Activated naive CD8-positive, alpha-beta T cell treated with anti-CD3 and anti-CD28 coated beads, Interleukin-2, amount 10 ng/mL, durations not matched to agents 7 days and 5 days (primary cell): ENCODE data around the gene LRRC47. TPM values are rescaled to one million over a fixed set of nuclear protein-coding genes. Genes with fewer than 3 reads are reported as not detected.
A peak's percentile ranks its signal among the peaks of the same experiment; 100 is the strongest.

Experiments
- ATAC-seq: fragments of 150-1000 bp; cut with Tn5 transposase; one replicate; pipeline ENCODE4 v1.10.0; 2021; ENCODE audit warnings: low read depth, moderate library complexity
- POLR2A ChIA-PET: fragments of 350-600 bp; sonication (Branson Sonifier 250); formaldehyde crosslinking; loops from one replicate; lab custom pipeline; 2021; ENCODE audit warnings: antibody characterized with exemption; lab: Charles Lee
- DNase-seq: peaks from one replicate; pipeline ENCODE4 v3.0.0; 2021
- H3K27ac Mint-ChIP-seq: one replicate; pipeline ENCODE4 v1.8.0; 2022; ENCODE audit warnings: mild to moderate bottlenecking, mixed read lengths
- H3K27me3 Mint-ChIP-seq: one replicate; pipeline ENCODE4 v1.8.0; 2022; ENCODE audit warnings: mild to moderate bottlenecking, moderate library complexity, mixed read lengths
- H3K36me3 Mint-ChIP-seq: one replicate; pipeline ENCODE4 v1.8.0; 2021; ENCODE audit warnings: mild to moderate bottlenecking, mixed read lengths
- H3K4me1 Mint-ChIP-seq: one replicate; pipeline ENCODE4 v1.8.0; 2021; ENCODE audit warnings: mixed read lengths
- H3K4me3 Mint-ChIP-seq: one replicate; pipeline ENCODE4 v1.8.0; 2022; ENCODE audit warnings: mild to moderate bottlenecking, moderate library complexity, mixed read lengths
- H3K9me3 Mint-ChIP-seq: one replicate; pipeline ENCODE4 v1.8.0; 2021; ENCODE audit warnings: mixed read lengths
- total RNA-seq, 2 experiments: library from RNA; stranded (reverse); gene quantifications; one replicate each; pipeline ENCODE4 v1.2.3, GENCODE V29; 2021

Gene LRRC47
- total RNA-seq, 2 experiments from 2014 or later = 32.0 to 40.6 TPM

DNA sequence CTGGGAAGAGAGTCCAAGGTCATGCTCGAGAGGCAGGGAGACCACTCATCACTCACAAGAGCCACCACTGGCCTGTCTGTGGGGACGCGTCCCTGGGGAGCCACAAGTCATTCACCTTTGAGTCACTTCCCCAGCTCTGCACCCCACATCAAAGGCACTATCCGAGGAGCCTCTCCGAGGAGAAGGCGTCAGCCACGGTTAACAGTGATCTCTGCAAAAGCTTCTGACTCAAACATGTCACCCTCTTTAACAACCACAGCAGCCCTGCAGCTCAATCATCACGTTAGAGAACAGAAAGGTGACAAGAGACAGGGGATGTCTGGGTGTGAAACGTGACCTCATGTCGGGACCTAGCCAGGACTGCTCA, 9.0 kb downstream of the LRRC47 start:
- H3K9me3 Mint-ChIP-seq = no peaks in the 10 kb centered on the region
- H3K27me3 Mint-ChIP-seq = peaks cover 1% of the 10 kb centered on the region
- H3K4me1 Mint-ChIP-seq = peaks cover 5% of the 10 kb centered on the region
- peaks cover 10% of the 10 kb centered on the region for H3K36me3 Mint-ChIP-seq
- H3K4me3 Mint-ChIP-seq = no peak overlapping the region
- POLR2A ChIA-PET = interaction anchor here (1.4 kb wide), 1 partner anchor 9 kb away, joined by 6 read pairs; the partner anchor contains the start of gene LRRC47
- peak; percentile 60 for ATAC-seq
- H3K27ac Mint-ChIP-seq = no peak overlapping the region
- DNase-seq = no peak

DNA sequence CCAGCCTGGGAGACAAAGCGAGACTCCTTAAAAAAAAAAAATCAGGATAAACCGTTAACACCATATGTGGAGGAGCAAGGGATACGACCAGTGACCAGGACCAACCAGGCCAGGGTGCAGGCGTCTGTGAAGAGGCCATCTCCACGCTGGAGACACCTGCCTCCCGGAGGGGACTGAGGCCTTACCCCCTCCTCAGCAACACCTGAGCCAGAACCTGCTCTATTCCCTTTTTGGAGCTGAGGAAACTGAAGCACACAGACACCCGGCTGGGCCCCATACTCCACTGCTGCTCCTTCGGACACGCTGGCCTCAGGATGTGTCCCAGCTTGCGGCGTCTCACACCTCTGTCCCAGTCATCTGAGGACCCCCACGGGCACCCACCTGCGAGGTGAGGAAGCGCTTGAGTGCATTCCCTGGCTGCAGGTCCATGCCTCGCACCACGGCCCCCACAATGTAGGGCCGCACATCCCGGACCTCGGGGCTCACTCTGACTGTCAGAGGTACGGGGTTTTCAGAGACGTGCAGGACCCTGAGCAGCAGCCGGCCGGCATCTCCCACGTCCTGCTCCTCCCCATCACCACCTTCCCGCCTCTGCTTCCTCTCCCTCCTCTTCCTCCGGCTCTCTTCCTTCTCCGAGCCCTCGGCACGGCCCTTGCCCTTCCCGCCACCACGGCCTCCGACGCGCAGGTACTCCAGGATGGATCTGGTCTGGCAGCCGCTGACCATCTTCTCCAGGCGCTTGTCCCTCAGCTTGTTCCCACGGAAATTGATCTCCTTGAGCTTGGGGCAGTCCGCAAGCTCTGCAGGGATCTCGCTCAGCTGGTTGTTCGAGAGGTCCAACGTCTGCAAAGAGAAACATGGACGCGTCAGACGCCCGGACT, 9.6 kb downstream of the LRRC47 start:
- ATAC-seq (no peak), DNase-seq (no peak)
- no peak overlapping the region for H3K4me3 Mint-ChIP-seq
- H3K9me3 Mint-ChIP-seq = no peaks in the 10 kb centered on the region
- H3K27ac Mint-ChIP-seq = no peak overlapping the region
- POLR2A ChIA-PET = interaction anchor here (1.4 kb wide), 1 partner anchor 9 kb away, joined by 6 read pairs; the partner anchor contains the start of gene LRRC47
- peaks cover 1% of the 10 kb centered on the region for H3K27me3 Mint-ChIP-seq
- H3K36me3 Mint-ChIP-seq = peaks cover 9% of the 10 kb centered on the region
- H3K4me1 Mint-ChIP-seq = peaks cover 5% of the 10 kb centered on the region

DNA sequence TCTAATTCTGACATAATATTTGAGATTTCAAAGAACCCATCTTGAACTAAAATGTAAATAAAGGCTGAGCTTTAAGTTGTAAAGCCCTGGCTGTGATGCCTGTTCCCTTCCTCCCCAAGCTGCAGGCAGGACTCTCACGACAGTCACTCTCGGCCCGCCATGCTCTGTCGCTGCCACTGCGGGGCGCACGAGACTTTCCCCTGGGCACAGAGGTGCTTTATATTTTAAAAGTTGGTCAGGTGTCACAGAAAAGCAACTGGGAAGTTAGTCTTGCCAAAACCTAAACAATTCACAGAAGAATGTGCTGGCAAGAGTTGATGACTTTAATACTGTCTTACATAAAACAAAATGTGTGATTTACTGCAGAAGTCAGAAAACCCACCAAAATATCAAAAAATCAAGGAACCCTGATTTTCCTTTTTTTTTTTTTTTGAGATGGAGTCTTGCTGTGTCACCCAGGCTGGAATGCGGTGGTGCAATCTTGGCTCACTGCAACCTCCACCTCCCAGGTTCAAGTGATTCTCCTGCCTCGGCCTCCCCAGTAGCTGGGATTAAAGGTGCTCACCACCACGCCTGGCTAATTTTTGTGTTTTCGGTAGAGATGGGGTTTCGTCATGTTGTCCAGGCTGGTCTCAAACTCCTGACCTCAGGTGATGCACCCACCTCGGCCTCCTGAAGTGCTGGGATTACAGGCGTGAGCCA, 10.7 kb downstream of the LRRC47 start:
- peaks cover 9% of the 10 kb centered on the region for H3K36me3 Mint-ChIP-seq

DNA sequence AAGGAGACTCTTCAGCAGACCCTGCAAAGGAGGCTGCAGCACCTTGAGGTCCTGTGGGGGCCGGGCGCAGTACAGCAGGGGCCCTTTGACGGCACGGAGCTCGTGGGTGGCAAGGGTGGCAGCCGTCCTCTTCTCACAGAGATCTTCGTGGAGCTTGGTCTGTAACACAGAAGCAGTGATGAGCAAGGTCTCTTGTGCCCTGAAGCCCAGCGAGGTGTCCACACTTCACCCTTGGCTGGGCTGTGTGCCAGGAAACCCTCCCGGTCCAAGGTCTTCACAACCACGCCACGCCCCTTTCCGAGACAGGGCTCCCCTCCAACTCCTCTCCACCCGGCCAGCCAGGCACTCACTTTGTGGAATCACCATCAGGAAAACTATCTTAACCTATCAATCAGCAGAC, 11.3 kb downstream of the LRRC47 start:
- peaks cover 13% of the 10 kb centered on the region for H3K36me3 Mint-ChIP-seq
- no peak overlapping the region for H3K27ac Mint-ChIP-seq
- no peak overlapping the region for H3K4me3 Mint-ChIP-seq
- DNase-seq = no peak
- ATAC-seq = no peak
- peaks cover 1% of the 10 kb centered on the region for H3K27me3 Mint-ChIP-seq
- POLR2A ChIA-PET = interaction anchor here (0.7 kb wide), 1 partner anchor 11 kb away, joined by 4 read pairs; the partner anchor contains the start of gene LRRC47
- H3K9me3 Mint-ChIP-seq = no peaks in the 10 kb centered on the region
- peaks cover 5% of the 10 kb centered on the region for H3K4me1 Mint-ChIP-seq

More for the DNA sequence above, 10.7 kb downstream of the LRRC47 start:
- H3K4me3 Mint-ChIP-seq = no peak overlapping the region
- no peaks in the 10 kb centered on the region for H3K9me3 Mint-ChIP-seq
- H3K27me3 Mint-ChIP-seq = peaks cover 1% of the 10 kb centered on the region
- DNase-seq (no peak), ATAC-seq (no peak)
- H3K27ac Mint-ChIP-seq = no peak overlapping the region
- POLR2A ChIA-PET = interaction anchor here (0.7 kb wide), 1 partner anchor 11 kb away, joined by 4 read pairs; the partner anchor contains the start of gene LRRC47
- H3K4me1 Mint-ChIP-seq = peaks cover 5% of the 10 kb centered on the region

DNA sequence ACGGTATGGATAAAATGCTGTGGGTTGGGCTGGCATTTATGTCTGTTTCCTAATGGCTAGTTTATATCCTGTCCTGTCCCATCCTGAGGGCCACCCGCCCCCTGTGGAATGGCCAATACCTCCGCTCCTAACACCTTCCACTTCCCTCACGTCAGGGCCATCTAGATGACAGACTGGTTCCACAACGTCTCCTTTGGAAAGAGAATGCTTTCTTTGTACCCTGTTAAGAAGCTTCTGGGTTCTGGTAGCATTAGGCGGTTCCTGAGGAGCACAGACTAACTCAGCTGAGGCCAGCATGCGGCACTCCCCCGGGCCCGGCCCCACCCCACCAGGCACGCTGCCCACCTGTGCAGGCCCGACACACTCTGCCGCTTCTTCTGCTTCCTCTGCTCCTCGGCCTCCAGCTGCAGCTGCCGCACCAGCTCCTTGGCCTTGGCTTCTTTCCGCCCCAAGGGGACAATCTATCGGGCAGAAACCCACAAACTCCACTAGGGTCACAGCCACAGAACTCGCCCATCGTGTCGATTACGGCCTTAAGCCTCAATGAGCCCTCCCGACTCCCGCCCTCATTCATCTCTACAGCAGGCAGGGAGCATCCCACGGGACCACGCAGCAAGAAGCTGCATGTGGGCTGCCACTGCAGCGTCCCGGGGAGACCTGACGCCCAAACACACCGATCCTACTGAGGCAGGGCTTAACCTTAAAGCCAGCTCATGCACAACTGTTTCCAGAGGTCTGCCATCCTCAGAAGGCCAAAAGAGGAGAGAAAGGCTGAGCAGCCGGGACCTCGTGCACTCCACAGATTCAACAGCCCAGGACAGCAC, 12.4 kb downstream of the LRRC47 start:
- Mint-ChIP-seq H3K9me3 (no peaks in the 10 kb centered on the region), H3K36me3 (peaks cover 16% of the 10 kb centered on the region), H3K4me3 (no peak overlapping the region), H3K27me3 (peaks cover 1% of the 10 kb centered on the region), H3K4me1 (peaks cover 2% of the 10 kb centered on the region), H3K27ac (no peak overlapping the region)
- POLR2A ChIA-PET = interaction anchor here (2.5 kb wide), 1 partner anchor 12 kb away, joined by 5 read pairs; the partner anchor contains the start of gene LRRC47
- no peak for ATAC-seq
- DNase-seq = no peak

DNA sequence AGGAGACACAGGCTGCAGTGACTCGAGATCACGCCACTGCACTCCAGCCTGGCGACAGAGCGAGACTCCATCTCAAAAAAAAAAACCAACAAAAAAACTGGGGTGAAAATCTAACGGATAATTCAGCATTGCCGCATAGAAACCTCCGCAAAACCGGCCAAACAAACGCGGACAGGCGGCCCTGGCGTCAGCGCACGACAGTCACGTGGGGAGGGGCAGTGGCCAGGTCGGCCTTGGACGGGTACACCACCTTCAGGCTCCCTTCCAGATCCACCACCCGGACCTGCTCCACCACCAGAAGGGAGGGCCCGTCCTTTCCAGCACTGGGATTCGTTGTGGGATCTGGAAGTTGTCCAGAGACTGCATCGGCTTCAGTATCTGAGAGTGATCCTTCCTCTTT, 15.4 kb downstream of the LRRC47 start:
- Mint-ChIP-seq H3K4me1 (no peaks in the 10 kb centered on the region), H3K27me3 (no peaks in the 10 kb centered on the region), H3K4me3 (no peak overlapping the region), H3K36me3 (peaks cover 14% of the 10 kb centered on the region), H3K27ac (no peak overlapping the region), H3K9me3 (no peaks in the 10 kb centered on the region)
- ATAC-seq (no peak), DNase-seq (no peak)
- POLR2A ChIA-PET = no interaction called here

DNA sequence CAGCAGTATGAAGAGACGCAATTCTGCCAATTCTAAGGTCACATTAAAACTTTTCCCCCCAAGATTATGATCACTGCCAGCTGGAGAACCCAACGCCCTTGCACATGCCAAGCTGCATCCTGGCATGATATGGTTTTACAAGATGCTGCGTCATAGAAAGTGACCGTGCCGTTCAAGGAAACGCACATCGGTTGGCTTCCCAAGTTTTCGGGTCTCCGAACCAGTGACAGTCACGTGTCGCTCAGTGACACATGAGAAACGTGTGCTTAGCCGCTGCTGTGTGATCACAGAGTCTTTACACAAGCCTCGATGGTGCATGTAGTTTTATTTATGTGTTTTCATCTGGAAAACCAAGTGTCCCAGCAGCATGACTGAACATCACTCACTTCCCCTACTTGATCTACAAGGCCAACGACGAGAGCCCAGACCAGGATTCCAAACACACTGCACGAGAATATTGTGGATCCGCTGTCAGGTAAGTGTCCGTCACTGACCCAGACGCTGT, 16.3 kb downstream of the LRRC47 start:
- Mint-ChIP-seq H3K27ac (no peak overlapping the region), H3K36me3 (peaks cover 10% of the 10 kb centered on the region), H3K27me3 (no peaks in the 10 kb centered on the region), H3K4me3 (no peak overlapping the region), H3K4me1 (peaks cover 2% of the 10 kb centered on the region), H3K9me3 (no peaks in the 10 kb centered on the region)
- ATAC-seq = no peak
- no peak for DNase-seq
- POLR2A ChIA-PET = no interaction called here

DNA sequence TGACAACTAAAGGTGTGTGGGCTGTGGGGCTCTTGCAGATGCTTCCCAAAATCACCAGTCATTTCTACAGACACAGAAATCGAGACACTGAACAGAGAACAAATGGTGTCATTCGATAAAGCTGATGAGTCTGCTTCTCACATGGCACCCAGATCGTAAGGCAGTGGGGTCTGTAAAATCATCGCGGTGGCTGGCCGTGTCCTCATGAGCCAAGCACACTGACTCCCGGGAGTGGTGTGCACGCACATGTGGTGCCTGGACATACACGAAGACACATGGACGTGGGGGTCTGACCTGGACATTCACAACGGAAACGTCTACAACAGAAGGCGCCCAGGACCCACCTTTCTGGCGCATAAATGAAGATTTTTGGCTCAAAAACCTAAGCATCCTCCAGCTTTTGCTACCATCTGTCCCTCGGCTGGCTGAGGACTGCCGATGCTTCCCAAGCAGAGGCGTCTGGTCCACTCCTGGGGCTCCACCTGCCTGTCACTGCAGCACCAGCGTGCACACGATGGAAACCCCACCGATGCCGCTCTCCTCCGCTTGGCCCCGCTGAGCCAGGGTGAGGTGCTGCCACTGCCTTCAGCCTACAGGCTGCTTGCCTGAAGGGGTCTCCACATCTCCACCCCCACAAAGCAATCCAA, 16.9 kb downstream of the LRRC47 start:
- Mint-ChIP-seq H3K27me3 (no peaks in the 10 kb centered on the region), H3K27ac (no peak overlapping the region), H3K36me3 (peaks cover 10% of the 10 kb centered on the region), H3K4me1 (peaks cover 2% of the 10 kb centered on the region), H3K4me3 (no peak overlapping the region), H3K9me3 (no peaks in the 10 kb centered on the region)
- DNase-seq (no peak), ATAC-seq (no peak)
- POLR2A ChIA-PET = no interaction called here

DNA sequence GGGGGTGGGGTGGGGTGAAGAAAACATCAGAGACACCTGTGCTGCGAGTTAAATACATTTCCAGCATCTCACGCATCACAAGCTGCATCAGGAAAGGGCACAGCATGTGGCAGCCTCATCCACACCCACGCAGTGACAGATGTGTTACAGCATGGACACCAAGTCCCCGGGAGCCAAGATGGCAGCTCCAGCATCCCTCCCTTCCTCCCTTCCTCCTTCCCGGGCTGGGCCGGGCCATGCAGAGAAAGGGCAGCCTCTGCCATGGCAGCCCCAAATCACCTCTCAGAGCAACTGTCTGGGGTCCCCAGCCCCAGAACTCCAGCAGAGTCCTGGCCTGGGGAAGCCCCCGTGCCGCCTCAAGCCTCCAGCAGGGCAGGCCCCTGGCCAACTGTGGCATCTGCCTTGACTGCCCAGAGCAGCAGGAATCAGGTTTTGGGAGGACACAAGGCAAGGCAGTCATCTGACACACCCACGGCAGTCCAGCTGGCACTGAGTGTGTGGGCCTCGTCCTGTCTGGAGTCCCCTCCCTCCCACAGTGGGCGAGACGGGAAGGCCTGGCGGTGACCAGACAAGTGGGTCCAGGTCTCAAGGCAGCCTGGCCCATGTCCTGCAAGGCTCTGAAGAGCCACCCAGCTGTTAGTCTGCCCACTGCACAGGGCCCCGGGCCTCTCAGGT, 17.6 kb downstream of the LRRC47 start:
- Mint-ChIP-seq H3K36me3 (peaks cover 7% of the 10 kb centered on the region), H3K4me3 (no peak overlapping the region), H3K4me1 (peaks cover 2% of the 10 kb centered on the region), H3K27me3 (no peaks in the 10 kb centered on the region), H3K9me3 (no peaks in the 10 kb centered on the region), H3K27ac (no peak overlapping the region)
- POLR2A ChIA-PET = no interaction called here
- no peak for DNase-seq
- ATAC-seq = no peak

DNA sequence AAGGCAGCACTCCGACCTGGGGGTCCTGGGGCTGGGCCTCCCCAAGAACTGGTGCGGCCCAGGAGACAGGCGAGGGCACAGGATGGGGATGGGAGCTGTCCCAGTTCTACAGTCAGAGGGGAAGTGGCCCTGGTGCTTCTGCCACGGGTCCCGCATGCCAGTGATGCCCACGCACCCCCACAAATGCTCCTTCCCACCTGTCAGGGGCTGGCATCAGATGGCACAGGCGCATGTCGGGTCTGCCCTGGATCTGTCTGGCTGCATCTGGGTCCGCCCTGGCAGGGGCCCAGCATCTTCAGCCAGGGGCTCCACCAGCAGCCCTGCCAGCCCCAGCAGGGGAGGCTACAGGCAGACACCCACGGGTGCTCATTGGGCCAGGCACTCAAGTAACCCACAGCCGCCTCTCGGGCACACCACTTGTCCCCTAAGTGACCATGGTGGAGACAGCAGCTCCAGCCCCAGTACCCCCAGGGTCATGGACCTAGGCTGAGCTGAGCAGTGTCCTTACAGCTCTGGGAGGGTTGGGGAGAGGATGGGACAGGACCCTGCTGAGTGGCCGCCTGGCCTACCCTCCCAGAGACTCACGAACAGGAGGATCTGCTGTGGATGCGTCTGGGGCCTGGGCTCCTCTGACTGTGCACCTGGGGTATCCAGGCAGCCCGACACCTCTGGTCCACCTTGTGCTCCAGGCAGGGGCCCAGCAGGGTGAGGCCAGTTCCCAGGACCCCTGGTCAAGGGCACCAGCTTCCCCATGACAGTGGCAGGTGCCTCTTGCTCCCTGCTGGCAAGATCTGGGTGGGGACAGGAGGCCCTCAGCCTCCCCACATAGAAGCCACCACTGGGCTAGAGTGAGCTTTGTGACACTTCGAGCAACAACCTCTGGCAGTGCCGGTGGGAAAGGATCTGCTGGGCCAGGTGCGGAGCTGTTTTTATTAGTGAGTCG, 18.4 kb downstream of the LRRC47 start:
- POLR2A ChIA-PET = no interaction called here
- H3K36me3 Mint-ChIP-seq = peaks cover 7% of the 10 kb centered on the region
- H3K4me3 Mint-ChIP-seq = no peak overlapping the region
- peaks cover 2% of the 10 kb centered on the region for H3K4me1 Mint-ChIP-seq
- no peak overlapping the region for H3K27ac Mint-ChIP-seq
- DNase-seq = no peak
- no peak for ATAC-seq
- H3K27me3 Mint-ChIP-seq = no peaks in the 10 kb centered on the region
- H3K9me3 Mint-ChIP-seq = no peaks in the 10 kb centered on the region

DNA sequence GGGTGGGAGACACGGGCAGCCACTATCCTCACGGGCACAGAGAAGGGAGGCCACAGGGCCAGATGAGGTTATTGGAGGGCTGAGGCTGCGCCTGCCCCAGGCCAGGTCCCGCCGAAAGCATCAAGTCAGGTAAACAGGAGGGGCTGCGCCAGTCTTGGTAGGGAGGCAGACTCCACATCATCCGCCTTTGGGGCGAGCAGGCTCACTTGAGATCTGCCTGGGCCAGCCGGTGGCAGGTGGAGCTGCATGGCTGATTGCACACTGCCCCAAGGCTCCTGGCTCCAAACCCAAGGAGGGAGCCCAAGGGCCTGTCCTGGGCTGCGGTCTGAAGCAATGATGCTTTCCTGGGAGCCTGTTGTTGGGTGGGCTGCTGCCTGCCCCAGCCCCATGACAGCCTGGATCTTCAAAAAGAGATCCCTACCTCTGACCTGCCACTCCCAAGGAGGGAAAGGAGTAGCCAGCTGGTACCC, 19.2 kb downstream of the LRRC47 start:
- ATAC-seq (no peak), DNase-seq (no peak)
- Mint-ChIP-seq H3K9me3 (no peaks in the 10 kb centered on the region), H3K27ac (no peak overlapping the region), H3K4me3 (no peak overlapping the region), H3K4me1 (peaks cover 2% of the 10 kb centered on the region), H3K27me3 (no peaks in the 10 kb centered on the region), H3K36me3 (peaks cover 7% of the 10 kb centered on the region)
- POLR2A ChIA-PET = no interaction called here
